Measurements from ENCODE around the gene PAK4.
"Not testable (repeated sequence)": the region's sequence is repeated elsewhere in the genome, so short reads cannot be mapped to it uniquely, and the experiment has no call there.

PAK4 gene

GRCh38 chr19:39125554-39126311 lies at the start of gene PAK4:
PAK4 (plus strand) TSS chr19:39125786; CDS start chr19:39169554, 43,768 bp downstream.
- DNase-seq = peak; percentile 95

DNA sequence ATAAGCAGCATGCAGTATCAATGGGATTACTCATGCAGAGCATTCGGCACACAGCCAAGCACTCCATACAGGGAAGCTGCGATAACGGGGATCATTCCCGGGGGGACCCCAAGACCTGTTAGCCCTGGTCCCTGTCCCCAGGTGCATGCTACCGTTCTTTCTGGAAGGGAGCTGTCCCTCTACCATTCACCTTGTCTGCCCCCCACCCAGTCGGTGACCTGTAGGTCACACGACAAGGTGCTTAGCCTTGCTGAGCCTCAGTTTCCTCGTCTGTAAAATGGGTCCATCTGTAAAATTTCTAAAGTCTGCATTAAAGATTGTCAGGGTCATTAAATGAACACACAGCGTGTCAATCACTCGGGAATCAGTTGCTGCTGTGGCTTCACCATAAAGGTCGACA lies 48.3 kb upstream of the PAK4 start:
- DNase-seq = no peak

DNA sequence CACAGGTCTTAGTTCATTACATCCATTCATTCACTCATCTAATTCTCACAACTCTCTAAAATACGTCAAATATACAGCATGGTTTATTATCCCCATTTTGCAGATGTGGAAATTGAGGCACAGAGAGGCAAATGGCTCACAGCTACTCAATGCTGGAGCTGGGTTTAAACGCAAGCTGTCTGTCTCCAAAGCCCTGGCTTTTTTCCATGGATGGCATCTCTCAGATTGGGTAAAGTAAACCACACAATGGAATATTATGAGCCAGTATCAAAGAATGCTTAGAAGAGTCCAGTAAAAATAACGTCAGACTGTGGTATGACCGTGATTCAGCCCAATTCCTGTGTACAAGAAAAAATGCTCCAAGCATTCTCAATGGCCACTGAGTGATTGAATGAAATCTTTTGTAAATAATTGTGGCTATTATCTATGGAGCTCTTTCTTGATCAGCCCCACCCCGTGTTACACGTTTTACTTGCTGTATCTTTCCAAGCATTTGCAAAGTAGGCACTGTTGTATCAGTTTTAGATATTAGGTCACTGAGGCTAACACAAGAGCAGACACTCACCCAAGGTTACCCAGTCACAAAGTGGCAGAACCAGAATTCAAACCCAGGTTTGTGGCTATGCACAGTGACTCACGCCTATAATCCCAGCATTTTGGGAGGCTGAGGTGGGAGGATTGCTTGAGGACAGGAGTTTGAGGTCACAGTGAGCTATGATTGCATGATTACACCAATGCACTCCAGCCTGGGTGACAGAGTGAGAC lies 47.0 kb upstream of the PAK4 start:
- no peak for DNase-seq

- no peak for DNase-seq
Measured at GRCh38 chr19:39080431-39080830, 45.2 kb upstream of the PAK4 start.

- no peak for DNase-seq
Measured at GRCh38 chr19:39082167-39082566, 43.4 kb upstream of the PAK4 start.

- DNase-seq = no peak
Measured at GRCh38 chr19:39082745-39083598, 42.6 kb upstream of the PAK4 start.

DNA sequence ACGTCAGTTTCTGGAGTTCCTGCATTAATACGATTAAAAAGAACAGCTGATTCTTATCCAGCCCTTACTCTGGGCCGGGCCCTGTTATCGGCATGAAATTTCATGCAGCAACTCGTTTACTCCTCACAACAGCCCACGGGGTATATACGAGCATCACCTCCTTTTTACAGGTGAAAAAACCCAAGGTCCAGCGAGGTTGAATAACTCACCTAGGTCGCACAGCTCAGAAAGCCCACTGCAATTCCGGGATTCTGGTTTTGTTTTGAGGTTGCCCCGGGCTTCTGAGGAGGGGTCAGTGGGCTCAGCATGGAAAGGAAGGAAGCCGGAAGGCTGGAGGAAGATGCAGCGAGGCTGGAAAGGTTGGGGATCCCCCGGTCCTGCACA lies 42.0 kb upstream of the PAK4 start:
- no peak for DNase-seq

DNA sequence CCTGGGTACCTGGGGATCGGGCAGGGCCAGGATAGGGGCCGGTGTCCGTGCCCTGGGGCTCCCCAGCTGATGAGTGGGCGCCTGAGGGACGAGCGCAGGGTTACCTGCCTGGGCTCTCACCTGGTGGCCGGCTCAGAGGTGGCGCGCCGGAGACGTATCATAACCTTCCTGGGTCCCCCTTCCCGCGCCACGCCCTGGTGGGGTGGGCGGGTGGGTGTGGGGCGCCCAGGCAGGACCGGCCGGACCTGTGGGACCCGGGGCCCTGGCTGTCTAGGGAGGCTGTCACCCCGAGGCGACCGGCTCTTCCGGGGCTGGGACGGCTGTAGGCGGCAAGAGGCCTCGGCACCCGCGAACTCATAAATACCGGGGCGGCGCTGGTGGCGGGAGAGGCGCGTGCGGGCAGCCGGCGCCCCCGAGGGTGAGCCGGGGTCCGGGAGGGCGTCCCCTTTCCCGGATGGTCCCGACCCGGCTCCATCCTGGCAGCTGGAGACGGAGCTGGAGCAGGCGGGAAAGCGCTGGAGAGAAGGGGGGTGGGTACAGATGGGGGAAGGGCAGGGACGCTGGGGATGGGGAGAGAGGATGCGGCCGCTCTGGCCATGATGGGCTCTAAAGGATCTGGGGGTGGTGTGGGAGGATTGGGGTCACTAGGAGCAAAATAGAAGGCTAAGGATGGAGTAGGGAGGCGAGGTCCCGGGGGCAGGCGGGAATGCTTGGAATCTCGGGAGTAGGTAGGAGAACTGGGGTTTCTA lies 41.4 kb upstream of the PAK4 start, which contains the start of gene ACP7:
Gene ACP7 (plus strand): TSS at position 386 of the 749 bp plus-strand sequence. CDS start 902 bp downstream, outside the sequence.
- DNase-seq = no peak

GRCh38 chr19:39084732-39085080 lies 40.9 kb upstream of the PAK4 start:
- DNase-seq = no peak

GRCh38 chr19:39085392-39085791 lies 40.2 kb upstream of the PAK4 start:
- no peak for DNase-seq

GRCh38 chr19:39086386-39086785 lies 39.2 kb upstream of the PAK4 start:
- no peak for DNase-seq

- no peak for DNase-seq
Measured at GRCh38 chr19:39087907-39088686, 37.5 kb upstream of the PAK4 start.

DNA sequence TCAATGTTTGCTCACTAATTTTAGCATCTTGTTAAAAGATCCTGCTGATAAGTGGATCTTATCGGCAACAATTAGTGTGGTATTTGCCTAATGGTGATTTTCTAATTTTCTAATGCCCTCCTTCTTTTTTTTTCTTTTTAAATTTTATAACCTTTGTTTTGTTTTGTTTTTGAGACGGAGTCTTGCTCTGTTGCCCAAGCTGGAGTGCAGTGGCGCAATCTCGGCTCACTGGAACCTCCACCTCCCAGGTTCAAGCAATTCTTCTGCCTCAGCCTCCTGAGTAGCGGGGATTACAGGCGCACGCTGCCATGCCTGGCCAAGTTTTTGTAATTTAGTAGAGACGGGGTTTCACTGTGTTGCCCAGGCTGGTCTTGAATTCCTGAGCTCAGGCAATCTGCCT lies 35.6 kb upstream of the PAK4 start:
- DNase-seq = not testable (repeated sequence)

DNA sequence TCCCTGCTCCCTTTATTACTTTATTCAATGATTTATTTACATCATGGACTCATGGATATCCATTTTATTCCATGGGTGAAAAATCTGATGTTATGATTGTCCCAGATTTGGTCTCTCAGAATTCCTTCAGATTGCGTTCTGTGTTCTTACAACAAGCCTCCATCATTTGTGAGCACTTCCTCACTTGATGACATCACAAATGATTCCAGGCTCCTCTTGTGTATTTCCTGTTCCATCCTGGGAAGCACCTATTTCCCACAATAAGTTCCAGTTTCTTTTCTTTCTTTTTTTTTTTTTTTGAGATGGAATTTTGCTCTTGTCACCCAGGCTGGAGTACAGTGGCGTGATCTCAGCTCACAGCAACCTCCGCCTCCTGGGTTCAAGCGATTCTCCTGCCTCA lies 34.7 kb upstream of the PAK4 start:
- no peak for DNase-seq

- not testable (repeated sequence) for DNase-seq
Measured at GRCh38 chr19:39095799-39096540, 29.6 kb upstream of the PAK4 start.

GRCh38 chr19:39097299-39097698 lies 28.3 kb upstream of the PAK4 start:
- DNase-seq = no peak

DNA sequence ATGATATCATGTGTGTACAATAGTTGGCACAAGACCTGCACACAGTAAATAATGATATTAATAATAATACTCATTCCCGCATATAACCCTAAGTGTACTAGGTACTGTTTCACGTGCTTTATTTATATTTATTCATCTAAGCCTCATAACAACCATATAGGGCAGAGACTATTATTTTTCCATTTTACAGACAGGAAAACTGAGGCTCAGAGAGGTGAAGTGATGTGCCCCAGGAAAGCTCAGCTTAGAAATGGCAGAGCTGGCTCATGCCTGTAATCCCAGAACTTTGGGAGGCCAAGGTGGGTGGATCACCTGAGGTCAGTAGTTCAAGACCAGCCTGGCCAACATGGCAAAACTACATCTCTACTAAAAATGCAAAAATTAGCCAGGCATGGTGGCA lies 27.9 kb upstream of the PAK4 start:
- no peak for DNase-seq

DNA sequence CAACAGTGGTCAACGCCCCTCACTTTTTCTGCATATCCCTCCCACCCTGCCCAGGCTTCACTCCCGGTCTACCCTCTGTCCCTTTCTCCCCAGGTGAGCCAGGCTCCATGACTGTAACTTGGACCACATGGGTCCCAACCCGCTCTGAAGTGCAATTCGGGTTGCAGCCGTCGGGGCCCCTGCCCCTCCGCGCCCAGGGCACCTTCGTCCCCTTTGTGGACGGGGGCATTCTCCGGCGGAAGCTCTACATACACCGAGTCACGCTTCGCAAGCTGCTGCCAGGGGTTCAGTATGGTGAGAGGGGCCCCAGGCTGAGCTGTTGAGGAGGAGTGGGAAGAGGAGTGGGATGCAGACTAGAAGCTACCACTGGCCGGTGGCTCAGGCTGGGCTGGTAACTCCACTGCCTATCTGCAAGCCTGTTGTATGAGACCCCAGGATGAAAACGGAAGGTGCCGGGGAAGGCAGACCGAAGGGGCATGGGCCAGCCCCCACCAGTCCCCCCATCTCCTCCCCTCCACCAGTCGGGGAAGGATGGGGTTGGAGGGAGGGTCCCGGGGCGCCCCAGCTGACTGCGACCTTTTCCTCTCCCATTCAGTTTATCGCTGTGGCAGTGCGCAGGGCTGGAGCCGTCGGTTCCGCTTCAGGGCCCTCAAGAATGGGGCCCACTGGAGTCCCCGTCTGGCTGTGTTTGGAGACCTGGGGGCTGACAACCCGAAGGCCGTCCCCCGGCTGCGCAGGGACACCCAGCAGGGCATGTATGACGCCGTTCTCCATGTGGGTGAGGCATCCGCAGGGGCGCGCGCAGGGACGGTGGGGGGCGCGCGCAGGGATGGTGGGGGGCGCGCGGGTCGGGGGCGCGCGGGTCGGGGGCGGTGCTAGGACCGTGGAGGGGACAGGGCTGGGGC lies 27.0 kb upstream of the PAK4 start:
- no peak for DNase-seq

DNA sequence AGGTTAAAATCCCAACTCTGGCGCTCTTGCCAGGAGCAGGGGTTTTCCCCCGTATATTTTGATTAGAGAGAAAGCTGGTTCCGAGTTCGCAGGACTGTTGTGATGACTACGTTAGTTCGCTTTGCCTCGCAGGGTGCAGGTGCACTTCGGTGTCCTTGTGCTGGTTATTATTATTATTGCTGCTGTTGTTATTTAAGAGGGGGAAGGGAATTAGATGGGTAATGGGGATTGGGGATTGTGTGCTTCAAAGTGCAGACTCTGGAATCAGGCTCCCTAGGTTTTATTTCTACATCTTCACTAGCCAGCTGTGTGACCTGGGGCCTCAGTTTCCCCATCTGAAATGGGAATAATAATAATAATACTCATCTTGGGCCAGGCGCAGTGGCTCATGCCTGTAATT lies 26.2 kb upstream of the PAK4 start:
- no peak for DNase-seq

All from CD4-positive, alpha-beta T cell treated with Interferon gamma for 1 hour (primary cell).